ENCODE data around the gene RXFP4. TPM values are rescaled to one million over a fixed set of nuclear protein-coding genes. Genes with fewer than 3 reads are reported as not detected.
A peak's percentile ranks its signal among the peaks of the same experiment; 100 is the strongest.

The RXFP4 gene
- polyA plus RNA-seq, 3 donors: 0.08 TPM; not detected in 2

DNA sequence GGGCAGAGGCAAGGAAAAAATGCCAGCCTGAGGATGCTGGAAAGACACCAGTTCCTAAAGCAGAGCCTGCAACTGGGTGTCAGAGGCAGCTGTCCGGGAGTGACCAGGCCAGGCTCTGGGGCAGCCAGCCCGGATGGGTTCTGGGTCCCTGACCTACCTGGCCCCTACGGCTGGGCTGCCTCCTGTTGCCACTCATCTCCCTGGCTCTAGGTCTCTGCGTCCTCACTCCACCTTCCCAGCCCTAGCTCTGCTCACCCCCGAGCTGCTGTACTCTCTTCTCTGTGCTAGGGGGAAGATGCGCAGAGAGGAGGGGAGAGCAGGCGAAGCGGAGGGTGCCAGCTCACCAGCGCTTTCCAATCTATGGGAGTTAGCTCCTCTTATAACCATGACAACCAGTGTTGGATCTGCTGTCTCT lies 27.9 kb downstream of the RXFP4 start:
- peak overlapping the region; percentile 80 to 99 (median 96) for H3K27ac Mint-ChIP-seq
- Histone ChIP-seq H3K36me3 (replicated peaks in 1 of 2; ENCODE audit: control insufficient read depth in 1 of 2, insufficient read depth in 2 of 2, low read length in 2 of 2) (peaks cover 69 to 77% of the 10 kb centered on the region in 2 donors), H2AFZ (ENCODE audit: insufficient read depth, low read depth, low read length, poor library complexity, severe bottlenecking) (no peak overlapping the region), H3K27ac (ENCODE audit: low read depth in 1 of 2, low read length in 2 of 2) (peak overlapping the region; percentile 85 to 97), H3K9me3 (replicated peaks in 1 of 2; ENCODE audit: control insufficient read depth in 1 of 2, insufficient read depth in 1 of 2, low read length in 2 of 2) (no peaks in the 10 kb centered on the region), H3K79me2 (ENCODE audit: insufficient read depth, low read length) (peaks cover 99% of the 10 kb centered on the region), H3K9ac (ENCODE audit: insufficient read depth, low read length, poor library complexity, severe bottlenecking) (peak overlapping the region; percentile 45), H3K4me1 (ENCODE audit: control insufficient read depth in 1 of 2, insufficient read depth in 2 of 2, low read length in 2 of 2) (peaks cover 94 to 95% of the 10 kb centered on the region in 2 donors), H3K27me3 (ENCODE audit: control insufficient read depth in 2 of 2, insufficient read depth in 2 of 2, low read length in 2 of 2) (no peaks in the 10 kb centered on the region), H3K4me2 (replicated peaks; ENCODE audit: extremely low read depth, low read length, poor library complexity, severe bottlenecking) (peak overlapping the region; percentile 83), H4K20me1 (ENCODE audit: insufficient read depth, low read length) (peaks cover 100% of the 10 kb centered on the region), H3K4me3 (replicated peaks in 1 of 3; ENCODE audit: low read depth in 2 of 3, low read length in 3 of 3) (peak overlapping the region in 1 of 3 experiments; percentile 94)
- no peak for DNase-seq
- H3K4me1 Mint-ChIP-seq: peaks cover 92% of the 10 kb centered on the region
- 92% methylated on average over 2 of the region's 9 CpGs for WGBS (ENCODE audit: insufficient coverage)
- peak overlapping the region in 1 of 2 donors; percentile 81 for H3K4me3 Mint-ChIP-seq
- TF ChIP-seq, protein P1, sequence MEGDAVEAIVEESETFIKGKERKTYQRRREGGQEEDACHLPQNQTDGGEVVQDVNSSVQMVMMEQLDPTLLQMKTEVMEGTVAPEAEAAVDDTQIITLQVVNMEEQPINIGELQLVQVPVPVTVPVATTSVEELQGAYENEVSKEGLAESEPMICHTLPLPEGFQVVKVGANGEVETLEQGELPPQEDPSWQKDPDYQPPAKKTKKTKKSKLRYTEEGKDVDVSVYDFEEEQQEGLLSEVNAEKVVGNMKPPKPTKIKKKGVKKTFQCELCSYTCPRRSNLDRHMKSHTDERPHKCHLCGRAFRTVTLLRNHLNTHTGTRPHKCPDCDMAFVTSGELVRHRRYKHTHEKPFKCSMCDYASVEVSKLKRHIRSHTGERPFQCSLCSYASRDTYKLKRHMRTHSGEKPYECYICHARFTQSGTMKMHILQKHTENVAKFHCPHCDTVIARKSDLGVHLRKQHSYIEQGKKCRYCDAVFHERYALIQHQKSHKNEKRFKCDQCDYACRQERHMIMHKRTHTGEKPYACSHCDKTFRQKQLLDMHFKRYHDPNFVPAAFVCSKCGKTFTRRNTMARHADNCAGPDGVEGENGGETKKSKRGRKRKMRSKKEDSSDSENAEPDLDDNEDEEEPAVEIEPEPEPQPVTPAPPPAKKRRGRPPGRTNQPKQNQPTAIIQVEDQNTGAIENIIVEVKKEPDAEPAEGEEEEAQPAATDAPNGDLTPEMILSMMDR (IDR thresholded peaks at IDR 0.05): no peak
- peaks cover 0 to 4% (median 0%) of the 10 kb centered on the region in 3 donors for H3K27me3 Mint-ChIP-seq (ENCODE audit: low read depth in 3 of 3)
- no peaks in the 10 kb centered on the region for H3K9me3 Mint-ChIP-seq
- H3K36me3 Mint-ChIP-seq: peaks cover 78 to 86% of the 10 kb centered on the region in 2 donors
- intact Hi-C loops (cut with micrococcal nuclease): no loop called here

DNA sequence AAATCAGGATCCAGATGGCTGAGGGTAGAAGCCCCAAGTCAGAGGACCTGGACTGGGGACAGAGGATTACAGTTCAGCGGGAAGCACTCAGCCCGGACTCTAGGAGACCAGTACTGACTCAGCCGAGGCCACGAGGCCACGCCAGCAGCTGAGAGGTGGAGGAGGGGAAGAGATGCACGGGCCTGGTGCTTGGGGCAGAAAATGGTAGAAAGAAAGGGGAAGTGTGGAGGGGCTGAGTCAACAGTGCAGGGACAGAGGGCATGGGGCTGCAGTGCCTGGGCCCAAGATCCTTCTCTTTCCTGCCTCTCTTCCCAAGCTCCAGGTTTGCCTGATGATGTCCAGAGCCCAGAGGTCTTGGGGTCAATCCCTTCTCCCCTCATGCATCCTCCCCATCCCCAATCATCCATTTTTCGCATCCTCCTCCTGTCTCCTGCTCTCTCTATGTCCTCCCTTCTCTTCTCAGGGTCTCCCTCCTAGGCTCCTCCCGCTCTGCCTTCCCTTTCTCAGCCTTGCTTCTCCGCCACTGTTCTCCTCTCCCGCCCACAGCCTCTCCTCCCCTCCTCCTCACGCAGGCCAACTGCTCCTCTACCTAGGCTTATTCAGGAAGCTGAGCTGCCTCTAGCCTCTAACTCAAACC lies 29.2 kb downstream of the RXFP4 start:
- TF ChIP-seq, protein P1 (IDR thresholded peaks at IDR 0.05): no peak
- intact Hi-C loops (cut with micrococcal nuclease): no loop called here
- peak overlapping the region; percentile 95 to 99 (median 98) for H3K27ac Mint-ChIP-seq
- Histone ChIP-seq H3K9me3 (replicated peaks in 1 of 2; ENCODE audit: control insufficient read depth in 1 of 2, insufficient read depth in 1 of 2, low read length in 2 of 2) (no peaks in the 10 kb centered on the region), H3K79me2 (ENCODE audit: insufficient read depth, low read length) (peaks cover 99% of the 10 kb centered on the region), H3K4me2 (replicated peaks; ENCODE audit: extremely low read depth, low read length, poor library complexity, severe bottlenecking) (peak overlapping the region; percentile 83), H3K27ac (ENCODE audit: low read depth in 1 of 2, low read length in 2 of 2) (peak overlapping the region; percentile 85 to 97), H3K27me3 (ENCODE audit: control insufficient read depth in 2 of 2, insufficient read depth in 2 of 2, low read length in 2 of 2) (no peaks in the 10 kb centered on the region), H2AFZ (ENCODE audit: insufficient read depth, low read depth, low read length, poor library complexity, severe bottlenecking) (no peak overlapping the region), H3K4me3 (replicated peaks in 1 of 3; ENCODE audit: low read depth in 2 of 3, low read length in 3 of 3) (peak overlapping the region; percentile 18 to 94 (median 24)), H3K36me3 (replicated peaks in 1 of 2; ENCODE audit: control insufficient read depth in 1 of 2, insufficient read depth in 2 of 2, low read length in 2 of 2) (peaks cover 57 to 69% of the 10 kb centered on the region in 2 donors), H3K4me1 (ENCODE audit: control insufficient read depth in 1 of 2, insufficient read depth in 2 of 2, low read length in 2 of 2) (peaks cover 97 to 100% of the 10 kb centered on the region in 2 donors), H4K20me1 (ENCODE audit: insufficient read depth, low read length) (peaks cover 100% of the 10 kb centered on the region), H3K9ac (ENCODE audit: insufficient read depth, low read length, poor library complexity, severe bottlenecking) (peak overlapping the region; percentile 53)
- DNase-seq: peak; percentile 95 to 96 (median 95)
- H3K4me1 Mint-ChIP-seq: peaks cover 97% of the 10 kb centered on the region
- no peaks in the 10 kb centered on the region for H3K9me3 Mint-ChIP-seq
- peaks cover 0 to 4% (median 0%) of the 10 kb centered on the region in 3 donors for H3K27me3 Mint-ChIP-seq (ENCODE audit: low read depth in 3 of 3)
- H3K36me3 Mint-ChIP-seq: peaks cover 73 to 82% of the 10 kb centered on the region in 2 donors
- WGBS (ENCODE audit: insufficient coverage): 0% methylated on average over 11 of the region's 11 CpGs
- peak overlapping the region; percentile 81 to 90 for H3K4me3 Mint-ChIP-seq

All from CD14-positive monocyte (primary cell).